ENCODE data around the gene ANKRD36C.
"Not testable (repeated sequence)": the region's sequence is repeated elsewhere in the genome, so short reads cannot be mapped to it uniquely, and the experiment has no call there.

The ANKRD36C gene

DNA sequence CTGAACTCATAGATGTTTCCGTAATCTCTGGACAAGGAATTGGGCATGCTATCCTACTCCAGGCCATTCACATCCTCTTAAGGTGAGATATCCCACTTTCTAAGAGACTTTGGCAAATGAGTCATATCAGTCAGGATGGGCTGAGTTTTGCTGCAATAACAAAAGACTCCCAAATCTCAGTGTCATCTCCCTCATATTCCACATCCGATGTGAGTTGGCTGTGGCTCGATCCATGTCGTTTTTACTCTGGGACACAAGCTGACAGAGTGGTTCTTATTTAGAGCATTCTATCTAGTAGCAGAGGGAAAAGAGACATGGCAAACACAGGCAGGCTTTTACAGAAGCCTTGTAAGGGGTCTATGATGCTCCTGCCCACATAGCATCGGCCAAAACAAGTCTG, 14.6 kb upstream of the ANKRD36C start:
- DNase-seq: not testable (repeated sequence)

- peak; percentile 40 for DNase-seq
Measured at GRCh38 chr2:95992520-95993272, 1.1 kb upstream of the ANKRD36C start.

GRCh38 chr2:95992102-95992501, 478 bp upstream of the ANKRD36C start:
- DNase-seq: peak; percentile 28

GRCh38 chr2:95990884-95991283, 740 bp downstream of the ANKRD36C start:
- not testable (repeated sequence) for DNase-seq

DNA sequence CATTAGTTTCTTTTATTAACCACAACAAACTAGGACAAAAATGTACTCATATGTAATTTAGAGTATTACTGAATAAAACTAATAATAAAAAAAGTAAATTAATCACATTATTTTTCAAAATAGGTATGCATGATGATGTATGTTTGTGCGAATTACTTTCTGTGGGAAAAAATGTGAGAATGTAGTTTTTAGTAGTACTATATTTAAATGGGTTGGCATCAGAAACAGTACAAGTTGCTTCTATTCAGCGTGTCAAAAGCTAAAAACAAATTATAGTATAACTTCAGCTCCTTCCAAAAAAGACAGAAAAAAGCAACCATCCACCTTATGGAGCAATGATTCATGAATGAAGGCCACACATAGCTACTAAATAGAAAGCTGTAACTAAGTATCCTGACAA, 40.0 kb downstream of the ANKRD36C start:
- not testable (repeated sequence) for DNase-seq

DNA sequence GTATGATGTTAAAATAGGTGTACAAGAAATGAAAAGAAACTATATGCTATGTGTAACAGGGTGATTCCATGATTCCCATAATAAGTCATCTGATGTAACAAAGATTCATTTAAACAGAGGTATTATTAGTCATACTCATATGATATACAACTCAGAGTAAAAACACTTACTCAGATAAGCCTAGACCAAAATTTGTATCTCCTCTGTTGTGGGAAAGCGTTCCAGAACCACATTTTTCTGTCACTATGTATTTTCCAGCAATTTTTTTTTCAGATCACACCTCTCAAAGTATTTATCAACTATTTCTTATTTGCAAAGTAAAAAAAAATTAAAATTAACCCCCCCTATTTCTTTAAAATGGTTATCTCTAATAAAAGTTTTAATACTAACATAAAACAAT, 43.6 kb downstream of the ANKRD36C start:
- not testable (repeated sequence) for DNase-seq

- DNase-seq: not testable (repeated sequence)
Measured at GRCh38 chr2:95939947-95940346, 51.7 kb downstream of the ANKRD36C start.

GRCh38 chr2:95930740-95931139, 60.9 kb downstream of the ANKRD36C start:
- DNase-seq: not testable (repeated sequence)

GRCh38 chr2:95917007-95917406, 74.6 kb downstream of the ANKRD36C start:
- not testable (repeated sequence) for DNase-seq

DNA sequence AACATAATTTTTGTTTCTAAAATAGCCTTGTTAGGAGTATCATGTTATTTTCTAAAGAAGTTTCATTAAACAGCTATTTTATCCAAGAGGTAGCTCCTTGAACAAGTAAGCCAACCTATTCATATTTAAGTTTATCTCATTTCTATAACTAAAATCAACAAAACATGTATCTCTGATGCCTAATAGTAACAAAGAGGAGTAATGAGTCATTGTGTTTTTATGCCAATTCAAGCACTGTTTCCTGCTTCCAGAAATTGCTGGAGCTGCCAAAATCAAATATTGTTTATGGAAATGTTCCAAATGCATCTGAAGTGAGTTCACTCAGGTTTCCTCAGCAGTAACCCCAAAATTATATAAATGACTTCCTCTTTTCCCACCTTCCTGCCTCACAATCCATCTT, 76.5 kb downstream of the ANKRD36C start:
- not testable (repeated sequence) for DNase-seq

DNA sequence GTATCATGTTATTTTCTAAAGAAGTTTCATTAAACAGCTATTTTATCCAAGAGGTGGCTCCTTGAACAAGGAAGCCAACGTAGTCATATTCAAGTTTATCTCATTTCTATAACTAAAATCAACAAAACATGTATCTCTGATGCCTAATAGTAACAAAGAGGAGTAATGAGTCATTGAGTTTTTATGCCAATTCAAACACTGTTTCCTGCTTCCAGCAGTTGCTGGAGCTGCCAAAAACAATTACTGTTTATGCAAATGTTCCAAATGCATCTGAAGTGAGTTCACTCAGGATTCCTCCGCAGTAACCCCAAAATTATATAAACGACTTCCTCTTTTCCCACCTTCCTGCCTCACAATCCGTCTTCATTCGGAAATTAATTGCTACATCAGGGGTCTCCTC, 80.2 kb downstream of the ANKRD36C start:
- DNase-seq: not testable (repeated sequence)

DNA sequence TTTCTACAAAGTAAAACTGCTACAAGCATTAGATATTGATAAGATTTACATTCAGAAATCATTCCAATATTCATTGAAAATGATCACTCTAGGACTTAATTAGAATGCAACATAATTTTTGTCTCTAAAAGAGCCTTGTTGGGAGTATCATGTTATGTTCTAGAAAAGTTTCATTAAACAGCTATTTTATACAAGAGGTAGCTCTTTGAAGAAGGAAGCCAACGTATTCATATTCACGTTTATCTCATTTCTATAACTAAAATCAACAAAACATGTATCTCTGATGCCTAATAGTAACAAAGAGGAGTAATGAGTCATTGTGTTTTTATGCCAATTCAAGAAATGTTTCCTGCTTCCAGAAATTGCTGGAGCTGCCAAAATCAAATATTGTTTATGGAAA, 97.2 kb downstream of the ANKRD36C start:
- not testable (repeated sequence) for DNase-seq

- not testable (repeated sequence) for DNase-seq
Measured at GRCh38 chr2:95867929-95868328, 123.7 kb downstream of the ANKRD36C start.

DNA sequence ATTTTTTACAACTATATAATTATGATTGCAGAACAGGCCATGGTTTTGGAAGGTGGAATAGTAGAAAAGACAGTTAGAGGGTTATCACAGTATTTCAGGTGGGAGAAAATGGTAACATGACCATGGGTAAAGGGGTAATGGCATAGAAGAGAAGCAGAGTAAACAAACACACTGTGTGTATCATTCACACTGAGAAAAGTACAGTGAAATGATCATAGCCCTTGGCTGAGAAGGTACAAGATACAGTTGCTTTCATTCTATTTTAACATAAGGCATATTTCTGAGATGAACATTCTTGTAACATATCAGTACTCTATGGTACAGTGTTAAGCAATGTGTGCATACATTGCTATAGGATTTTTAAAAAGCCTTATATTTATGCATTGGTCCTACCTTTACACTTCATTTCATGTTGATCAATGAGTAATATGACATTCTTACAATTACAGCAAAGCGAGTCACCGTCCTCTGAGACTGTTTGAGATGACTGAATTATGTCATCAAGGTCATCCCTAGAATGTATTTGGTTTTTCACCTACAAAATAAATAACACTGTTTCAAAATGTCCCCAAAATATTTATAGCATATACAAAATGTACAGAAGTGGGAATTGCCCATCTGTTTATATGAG, 124.5 kb downstream of the ANKRD36C start:
- DNase-seq: not testable (repeated sequence)

DNA sequence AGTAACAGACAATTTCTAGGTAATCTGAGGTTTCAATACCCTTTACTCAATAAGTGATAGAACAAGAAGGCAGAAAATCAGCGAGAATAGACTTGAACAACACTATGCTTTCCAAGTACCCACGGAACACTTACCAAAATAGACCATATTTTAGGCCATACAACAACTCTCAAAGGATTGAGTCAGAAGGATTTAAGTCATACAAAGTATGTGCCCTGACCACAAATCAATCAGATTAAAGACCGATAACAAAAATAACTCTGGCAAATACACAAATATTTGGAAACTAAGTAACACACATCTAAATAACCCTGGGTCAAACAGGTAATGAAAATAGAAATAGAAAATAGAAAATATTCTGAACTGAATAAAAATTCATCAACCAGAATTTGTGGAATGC, 129.5 kb downstream of the ANKRD36C start:
- not testable (repeated sequence) for DNase-seq

DNA sequence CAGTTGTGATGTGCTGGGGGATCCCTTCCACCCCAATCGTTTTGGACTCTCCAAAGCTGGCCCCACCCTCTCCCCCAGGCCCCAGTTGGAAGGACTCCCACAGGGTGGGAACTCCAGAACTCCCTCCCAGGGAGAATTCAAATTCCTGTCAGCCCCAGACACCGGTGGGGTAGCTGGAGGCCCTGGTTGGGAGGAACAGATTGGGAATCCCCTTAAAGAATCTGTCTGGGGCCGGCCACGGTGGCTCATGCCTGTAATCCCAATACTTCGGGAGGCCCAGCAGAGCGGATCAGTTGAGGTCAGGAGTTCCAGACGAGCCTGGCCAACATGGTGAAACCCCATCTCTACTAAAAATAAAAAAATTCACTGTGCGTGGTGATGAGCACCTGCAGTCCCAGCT, 155.5 kb downstream of the ANKRD36C start:
- no peak for DNase-seq

GRCh38 chr2:95834077-95835013, 157.3 kb downstream of the ANKRD36C start:
- not testable (repeated sequence) for DNase-seq

DNA sequence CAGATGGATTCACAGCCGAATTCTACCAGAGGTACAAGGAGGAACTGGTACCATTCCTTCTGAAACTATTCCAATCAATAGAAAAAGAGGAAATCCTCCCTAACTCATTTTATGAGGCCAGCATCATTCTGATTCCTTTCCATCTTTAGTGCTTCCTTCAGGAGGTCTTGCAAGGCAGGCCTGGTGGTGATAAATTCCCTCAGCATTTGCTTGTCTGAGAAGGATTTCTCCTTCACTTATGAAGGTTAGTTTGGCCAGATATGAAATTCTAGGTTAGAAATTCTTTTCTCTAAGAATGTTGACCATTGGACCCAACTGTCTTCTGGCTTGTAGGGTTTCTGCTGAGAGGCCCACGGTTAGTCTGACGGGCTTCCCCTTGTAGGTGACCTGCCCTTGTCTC, 167.4 kb downstream of the ANKRD36C start:
- DNase-seq: not testable (repeated sequence)

GRCh38 chr2:95817521-95817920, 174.1 kb downstream of the ANKRD36C start:
- DNase-seq: not testable (repeated sequence)

DNA sequence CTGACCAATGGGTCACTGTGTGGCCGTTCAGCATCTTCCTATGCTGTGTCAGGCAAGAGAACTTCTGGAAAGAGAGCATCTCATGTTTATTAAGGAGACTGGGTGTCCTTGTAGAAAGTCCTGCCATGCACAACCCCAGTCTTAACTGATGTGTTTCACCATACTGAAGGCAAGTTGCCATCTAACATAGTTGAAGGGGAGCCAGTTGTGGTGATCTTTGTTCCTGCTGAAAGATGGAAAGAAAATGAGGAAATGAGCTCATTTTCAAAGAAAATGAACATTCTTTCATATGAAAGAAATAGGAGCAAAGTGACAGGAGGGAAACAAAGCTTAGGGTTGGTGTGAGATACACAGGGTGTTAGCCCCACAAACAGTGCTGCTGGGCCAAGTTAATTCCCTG, 178.3 kb downstream of the ANKRD36C start:
- not testable (repeated sequence) for DNase-seq

- DNase-seq: no peak
Measured at GRCh38 chr2:95799892-95800291, 191.7 kb downstream of the ANKRD36C start.

DNA sequence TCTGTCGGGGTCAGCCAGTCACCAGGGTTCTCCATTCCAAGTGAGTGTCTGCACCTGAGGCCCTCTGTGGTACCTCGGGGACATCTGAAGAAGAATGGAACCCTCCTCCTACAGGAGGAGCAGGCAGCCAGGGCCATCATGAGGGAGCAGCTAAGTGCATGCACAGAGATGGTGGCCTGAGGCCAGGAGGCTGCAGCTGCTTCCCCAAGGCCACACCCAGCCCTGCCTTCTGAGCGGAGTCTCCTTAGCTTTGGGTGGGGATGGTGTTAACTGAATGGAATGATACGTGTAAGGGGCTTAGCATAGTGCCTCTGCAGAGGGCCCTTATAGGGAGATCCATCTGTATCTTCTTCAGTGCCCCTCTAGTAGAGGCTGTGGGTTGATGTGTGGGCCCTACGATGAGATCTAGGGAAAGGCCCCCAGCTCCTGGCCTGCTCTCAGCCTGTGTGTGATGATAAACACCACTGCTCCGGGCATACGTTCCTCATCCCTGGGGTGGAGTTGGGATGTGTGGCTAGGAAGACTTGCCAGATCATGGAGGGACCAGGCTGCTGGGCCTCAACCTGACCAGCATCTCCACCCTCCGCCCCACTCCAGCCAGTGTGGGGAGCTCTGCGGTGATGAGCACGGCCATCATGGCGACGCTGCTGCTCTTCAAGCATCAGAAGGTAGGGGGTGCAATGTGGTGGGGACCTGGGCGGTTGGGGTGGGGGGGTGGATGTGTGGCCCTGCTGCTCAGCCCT, 192.3 kb downstream of the ANKRD36C start:
- DNase-seq: not testable (repeated sequence)
